CD4-positive, alpha-beta T cell treated with Interleukin-12 subunit alpha and Interleukin-12 subunit beta, for 1 hour (primary cell): ENCODE data around the gene TMEM63A.
A peak's percentile ranks its signal among the peaks of the same experiment; 100 is the strongest.
"Not testable (repeated sequence)": the region's sequence is repeated elsewhere in the genome, so short reads cannot be mapped to it uniquely, and the experiment has no call there.

Experiments
- DNase-seq: peaks from one replicate; pipeline ENCODE4 v3.0.0-alpha.2; 2020

TMEM63A gene

GRCh38 chr1:225908013-225908640, 25.9 kb upstream of the TMEM63A start:
- no peak for DNase-seq

DNA sequence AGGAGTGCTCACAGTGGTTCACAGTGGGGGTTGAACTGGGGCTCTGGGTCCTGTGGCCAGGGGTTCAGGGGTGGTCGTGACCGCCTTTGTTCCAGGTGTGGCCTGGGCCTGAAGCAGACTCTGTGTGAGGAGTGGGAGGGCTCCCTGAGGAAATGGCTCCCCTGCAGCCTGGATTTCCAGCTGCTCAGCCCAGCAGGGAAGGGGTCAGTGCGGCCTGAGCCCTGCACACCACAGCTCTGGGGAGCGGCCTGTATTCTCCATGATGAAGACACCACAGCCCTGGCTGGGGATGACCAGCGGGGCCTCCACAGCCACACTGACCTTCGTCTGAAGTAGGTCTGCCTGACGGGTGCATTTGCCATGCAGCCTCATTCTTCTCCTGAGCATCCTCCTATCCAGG, 25.2 kb upstream of the TMEM63A start:
- DNase-seq, result no peak

- DNase-seq, result no peak
Measured at GRCh38 chr1:225906467-225906866, 24.3 kb upstream of the TMEM63A start.

- no peak for DNase-seq
Measured at GRCh38 chr1:225903623-225904022, 21.4 kb upstream of the TMEM63A start.

DNA sequence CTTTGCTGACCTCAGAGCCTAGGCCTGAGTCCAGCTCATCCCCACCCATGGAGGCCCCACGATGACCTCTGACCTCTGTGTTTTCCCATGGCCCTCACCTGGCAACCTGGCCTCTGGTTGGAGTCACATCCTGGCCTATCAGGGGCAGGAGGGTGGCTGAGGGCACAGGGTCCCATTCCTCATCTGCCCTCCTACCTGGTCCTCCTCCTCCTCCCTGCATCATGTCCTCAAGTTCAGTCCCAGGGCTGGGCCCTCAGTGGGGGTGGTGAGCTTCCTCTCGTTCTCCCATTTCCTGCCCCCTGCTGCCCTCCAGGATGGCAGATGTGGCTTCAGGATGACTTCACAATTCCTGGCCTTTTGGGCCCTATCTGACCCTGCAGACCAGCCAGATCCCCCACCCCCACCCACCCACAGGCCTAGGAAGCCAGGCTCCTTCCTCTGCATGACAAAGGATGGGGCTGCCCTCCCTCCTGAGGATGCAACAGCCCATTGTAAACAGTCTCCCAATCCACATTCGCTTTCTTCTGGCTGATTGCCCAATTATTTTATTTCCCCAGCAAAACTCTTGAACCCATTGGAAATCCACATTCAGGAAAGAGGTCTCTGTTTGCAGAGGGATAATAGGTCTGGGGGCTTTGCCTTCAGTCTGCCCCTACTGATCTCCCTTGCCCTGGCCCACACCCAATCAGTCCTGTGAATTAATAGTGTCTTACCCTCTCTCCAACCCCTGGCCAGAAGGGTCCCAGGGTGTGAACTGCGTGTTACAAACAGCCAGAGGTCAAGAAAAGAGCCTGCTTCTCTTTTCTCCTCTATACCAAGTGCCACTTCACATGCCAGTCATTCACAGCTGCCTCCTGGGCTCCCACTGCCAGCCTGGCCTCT, 17.1 kb upstream of the TMEM63A start:
- DNase-seq, result no peak

GRCh38 chr1:225897595-225898514, 15.7 kb upstream of the TMEM63A start:
- DNase-seq, result peak; percentile 62

GRCh38 chr1:225896937-225897549, 14.9 kb upstream of the TMEM63A start:
- DNase-seq, result peak; percentile 88

GRCh38 chr1:225896494-225896893, 14.3 kb upstream of the TMEM63A start:
- DNase-seq, result no peak

GRCh38 chr1:225892307-225892706, 10.1 kb upstream of the TMEM63A start:
- no peak for DNase-seq

GRCh38 chr1:225891229-225891972, 9.2 kb upstream of the TMEM63A start:
- no peak for DNase-seq

DNA sequence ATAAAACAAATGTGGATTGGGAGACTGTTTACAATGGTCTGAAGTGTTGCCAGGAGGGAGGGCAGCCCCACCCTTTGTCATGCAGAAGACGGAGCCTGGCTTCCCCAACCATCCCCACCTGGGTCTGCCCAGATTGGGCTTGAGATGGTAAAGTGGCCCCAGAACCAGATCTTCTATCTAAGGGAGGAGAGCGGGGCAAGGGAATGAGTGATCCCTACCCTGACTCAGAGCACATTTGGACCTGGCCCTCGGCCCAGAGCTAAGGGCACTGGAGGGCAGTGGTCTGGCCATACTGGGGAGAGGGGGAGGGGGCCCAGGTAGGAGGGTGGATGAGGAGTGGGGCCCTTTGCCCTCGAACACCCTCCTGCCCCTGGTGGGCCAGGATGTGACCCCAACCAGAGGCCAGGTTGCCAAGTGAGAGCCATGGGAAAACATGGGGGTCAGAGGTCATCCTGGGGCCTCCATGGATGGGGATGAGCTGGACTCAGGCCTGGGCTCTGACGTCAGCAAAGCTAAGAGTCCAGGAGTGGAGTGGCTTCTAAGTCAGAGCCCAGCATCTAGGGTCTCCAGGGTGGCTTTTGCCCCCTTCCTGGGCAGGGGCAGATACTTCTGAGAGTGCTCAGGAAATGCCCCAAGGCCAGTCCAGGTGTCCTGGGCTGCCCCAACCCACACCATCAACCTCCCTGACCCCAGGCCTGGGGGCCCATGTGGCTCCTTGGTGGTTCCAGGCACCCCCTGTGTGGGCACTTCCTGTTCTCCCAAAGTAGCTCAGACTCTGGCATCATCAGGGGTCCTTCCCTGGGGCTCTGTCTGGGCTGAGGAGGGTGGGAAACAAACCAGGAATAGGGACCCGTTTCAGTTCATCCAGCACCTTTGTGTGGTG, 8.4 kb upstream of the TMEM63A start:
- no peak for DNase-seq

- DNase-seq, result no peak
Measured at GRCh38 chr1:225889743-225890142, 7.6 kb upstream of the TMEM63A start.

DNA sequence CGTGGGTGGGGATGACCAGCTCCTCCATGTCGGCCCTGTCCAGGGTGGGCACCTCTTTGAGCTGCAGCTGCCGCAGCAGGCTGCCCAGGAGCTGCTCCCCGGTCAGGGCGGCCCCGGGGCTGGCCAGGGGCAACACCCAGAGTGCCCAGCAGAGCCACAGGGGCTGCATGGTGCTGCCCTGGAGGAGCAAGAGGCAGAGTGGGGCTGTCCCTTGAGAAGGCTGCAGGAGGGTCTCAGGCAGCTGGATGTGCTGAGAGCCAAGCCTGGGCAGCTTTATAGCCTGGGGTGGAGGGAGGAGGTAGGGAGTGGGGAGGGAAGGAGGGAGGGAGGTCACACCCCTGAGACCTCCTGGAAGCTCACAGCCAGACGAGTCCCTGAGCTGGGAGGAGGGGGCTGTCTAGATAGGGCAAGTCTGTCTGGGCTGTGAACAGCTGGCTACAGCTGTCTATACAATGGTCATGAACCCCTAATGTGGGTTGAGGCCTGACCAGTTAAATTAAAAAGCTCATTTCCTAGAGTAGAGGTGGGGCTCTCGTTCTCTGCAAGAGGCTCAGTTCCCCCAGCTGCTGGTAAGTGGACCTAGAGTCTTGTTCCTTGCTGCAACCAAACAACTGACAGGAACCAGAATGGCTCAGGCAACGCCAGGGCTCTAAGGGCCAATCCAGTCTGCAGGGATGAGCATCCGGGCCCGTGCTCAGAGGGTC, 6.9 kb upstream of the TMEM63A start, which contains the start of gene LEFTY1:
Gene LEFTY1, minus strand, starts transcription at position 249 of the 704 bp plus-strand sequence. Its CDS starts 80 bp downstream, at position 169.
- no peak for DNase-seq

GRCh38 chr1:225888289-225888897, 6.2 kb upstream of the TMEM63A start:
- DNase-seq, result no peak

DNA sequence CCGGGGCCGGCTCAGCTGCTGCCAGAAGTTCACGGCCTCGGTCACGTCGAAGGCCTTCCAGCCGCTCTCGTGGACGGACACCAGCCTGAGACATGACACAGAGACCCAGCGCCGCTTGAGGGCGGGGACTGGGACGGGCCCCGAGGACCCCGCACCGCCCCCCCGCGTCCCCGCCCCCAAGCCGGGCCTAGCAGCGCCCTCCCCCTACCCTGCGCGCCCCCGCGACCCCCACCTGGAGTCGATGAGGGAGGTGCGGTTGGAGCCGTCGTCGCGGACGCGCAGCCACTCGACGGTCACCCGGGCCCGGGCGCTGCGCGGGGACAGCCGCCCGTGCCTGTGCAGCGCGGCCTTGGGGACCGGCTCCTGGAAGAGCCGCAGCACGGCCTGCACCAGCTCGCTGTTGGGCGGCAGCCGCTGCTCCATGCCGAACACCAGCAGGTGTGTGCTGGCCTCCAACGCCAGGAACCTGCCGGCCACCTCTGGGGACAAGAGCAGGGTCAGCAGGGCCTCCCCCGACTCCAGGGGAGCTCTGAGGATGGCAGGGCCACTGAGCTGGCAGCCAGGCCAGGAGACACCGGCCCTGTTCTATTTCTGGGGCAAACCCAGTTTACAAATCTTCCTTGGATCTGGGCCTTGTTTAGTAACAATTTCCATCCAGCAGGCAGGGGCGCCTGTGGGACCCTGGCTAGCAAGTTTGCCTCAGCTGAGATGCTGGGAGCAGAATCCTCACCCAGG, 5.5 kb upstream of the TMEM63A start:
- DNase-seq, result not testable (repeated sequence)

- DNase-seq, result no peak
Measured at GRCh38 chr1:225887030-225887314, 4.8 kb upstream of the TMEM63A start.

- no peak for DNase-seq
Measured at GRCh38 chr1:225886159-225887029, 4.2 kb upstream of the TMEM63A start.

DNA sequence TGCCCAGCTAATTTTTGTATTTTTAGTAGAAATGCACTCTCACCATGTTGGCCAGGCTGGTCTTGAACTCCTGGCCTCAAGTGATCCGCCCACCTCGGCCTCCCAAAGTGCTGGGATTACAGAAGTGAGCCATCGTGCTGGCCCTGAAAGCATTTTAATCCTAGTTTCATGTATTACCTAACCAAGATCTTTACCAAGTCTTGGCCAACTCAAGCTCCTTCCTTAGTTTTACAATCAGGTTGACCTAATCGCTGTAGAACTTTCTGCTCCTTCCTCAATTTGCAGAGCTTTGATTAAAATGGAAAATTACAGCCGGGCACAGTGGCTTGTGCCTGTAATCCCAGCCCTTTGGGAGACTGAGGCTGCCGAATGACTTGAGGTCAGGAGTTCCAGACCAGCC, 3.2 kb upstream of the TMEM63A start:
- DNase-seq, result no peak
